Endothelial cell of umbilical vein (primary cell): Measurements from ENCODE around the gene FOXP1. TPM values are rescaled to one million over a fixed set of nuclear protein-coding genes. Genes with fewer than 3 reads are reported as not detected.

Experiments
- BruUV-seq: library from RNA; stranded (reverse); fragments of 400-500 nt; replicated peaks from 2 replicates; lab custom pipeline; 2021; lab: Mats Ljungman, UMichigan
- CTCF ChIA-PET: fragments of 300-600, 350-600 bp; sonication (Branson Sonifier 250); formaldehyde crosslinking; loops from one replicate; lab custom pipeline; 2021; ENCODE audit warnings: antibody characterized with exemption, inconsistent platforms; lab: Charles Lee
- POLR2A ChIA-PET: fragments of 300-600, 350-600 bp; sonication (Branson Sonifier 250); formaldehyde crosslinking; loops from one replicate; lab custom pipeline; 2021; ENCODE audit warnings: antibody characterized with exemption, inconsistent platforms; lab: Charles Lee
- DNase-seq: peaks from one replicate; pipeline ENCODE4 v3.0.0-alpha.2; 2011; ENCODE audit warnings: low read depth, low spot score
- FAIRE-seq: peaks from 2 replicates; lab custom pipeline; 2011; peaks lifted over from hg19 to GRCh38; lab: Jason Lieb, UNC
- H2AFZ ChIP-seq: 2 replicates; pipeline ENCODE4 v1.6.0; 2012; ENCODE audit warnings: low read depth, low read length, control low read depth, inconsistent platforms
- H3K27ac ChIP-seq: 2 replicates; pipeline ENCODE4 v1.5.1; 2011; ENCODE audit warnings: low read depth, mild to moderate bottlenecking, control low read depth, low read length, moderate library complexity; ENCODE audit not compliant: insufficient read depth
- H3K27me3 ChIP-seq, 2 experiments: 2 replicates each; pipeline versions ENCODE4 v1.6.0 to v1.6.1; 2011; ENCODE audit warnings: low read length in 2 of 2, mixed read lengths in 1 of 2; ENCODE audit not compliant: control insufficient read depth in 2 of 2, insufficient read depth in 2 of 2
- H3K36me3 ChIP-seq, 2 experiments: 2 replicates in 1 of 2; 3 replicates in 1 of 2; pipeline ENCODE4 v1.5.1; 2011; ENCODE audit warnings: low read length in 2 of 2, mild to moderate bottlenecking in 1 of 2, moderate library complexity in 1 of 2; ENCODE audit not compliant: control insufficient read depth in 2 of 2, insufficient read depth in 2 of 2; ENCODE audit errors: extremely low read depth in 1 of 2
- H3K4me1 ChIP-seq: 3 replicates; pipeline ENCODE4 v1.5.1; 2011; ENCODE audit warnings: mild to moderate bottlenecking, low read length; ENCODE audit not compliant: control insufficient read depth, insufficient read depth; ENCODE audit errors: extremely low read depth
- H3K4me2 ChIP-seq: 2 replicates; pipeline ENCODE4 v1.6.1; 2011; ENCODE audit warnings: low read length, control low read depth, mixed read lengths; ENCODE audit not compliant: insufficient read depth
- H3K4me3 ChIP-seq, 3 experiments: fragments of 200-600 bp in 1 of 3; sonication (generic), shearing (Covaris generic) in 1 of 3; replicated peaks in 1 of 3; 2 replicates each; pipeline ENCODE4 v1.5.1; 2011 to 2016; ENCODE audit warnings: control low read depth in 3 of 3, low read length in 3 of 3, mild to moderate bottlenecking in 2 of 3, inconsistent platforms in 1 of 3, low read depth in 1 of 3, moderate library complexity in 1 of 3; ENCODE audit not compliant: insufficient read depth in 1 of 3
- H3K79me2 ChIP-seq: 2 replicates; pipeline ENCODE4 v1.6.0; 2012; ENCODE audit warnings: low read length, inconsistent platforms; ENCODE audit not compliant: control insufficient read depth, insufficient read depth
- H3K9ac ChIP-seq: replicated peaks from 2 replicates; pipeline ENCODE3; 2011; ENCODE audit warnings: low read length, control low read depth; ENCODE audit not compliant: insufficient read depth; ENCODE audit errors: extremely low read depth
- H3K9me1 ChIP-seq: replicated peaks from 3 replicates; pipeline ENCODE4 v1.6.0; 2011; ENCODE audit warnings: mild to moderate bottlenecking, low read length; ENCODE audit not compliant: control insufficient read depth, insufficient read depth; ENCODE audit errors: extremely low read depth
- H3K9me3 ChIP-seq: replicated peaks from 2 replicates; pipeline ENCODE4 v1.5.1; 2012; ENCODE audit warnings: low read length, inconsistent platforms; ENCODE audit not compliant: control insufficient read depth, insufficient read depth
- H4K20me1 ChIP-seq: replicated peaks from 2 replicates; pipeline ENCODE3; 2011; ENCODE audit warnings: mild to moderate bottlenecking, low read length; ENCODE audit not compliant: control insufficient read depth, insufficient read depth; ENCODE audit errors: extremely low read depth
- EZH2 ChIP-seq: IDR thresholded peaks from 2 replicates; pipeline ENCODE4 v1.6.1; 2012; ENCODE audit warnings: borderline replicate concordance, low read depth, mild to moderate bottlenecking, moderate library complexity, low read length, inconsistent platforms; ENCODE audit not compliant: severe bottlenecking
- FOS ChIP-seq: IDR thresholded peaks from 2 replicates; pipeline ENCODE4 v1.6.1; 2011; ENCODE audit warnings: mild to moderate bottlenecking, low read length, moderate library complexity, borderline replicate concordance; ENCODE audit not compliant: insufficient read depth
- JUN ChIP-seq: IDR thresholded peaks from 2 replicates; pipeline ENCODE4 v1.6.1; 2011; ENCODE audit warnings: borderline replicate concordance, low read depth; ENCODE audit not compliant: insufficient read length, insufficient read depth
- MYC ChIP-seq: IDR thresholded peaks from one replicate; pipeline ENCODE4 v1.6.1; 2011; ENCODE audit warnings: mild to moderate bottlenecking, low read depth, low read length
- POLR2A ChIP-seq: IDR thresholded peaks from 2 replicates; pipeline ENCODE4 v1.6.1; 2012; ENCODE audit warnings: low read depth, mild to moderate bottlenecking, control low read depth, low read length
- POLR2AphosphoS5 ChIP-seq: IDR thresholded peaks from 2 replicates; pipeline ENCODE4 v1.6.1; 2012; ENCODE audit warnings: low read depth, mild to moderate bottlenecking, control low read depth, low read length, moderate library complexity; ENCODE audit not compliant: insufficient read depth
- dilution Hi-C: fragments of 300-500 bp; cut with MboI; formaldehyde crosslinking; loops from one replicate; pipeline ENCODE4 v1.15.0; 2019; ENCODE audit warnings: low sequenced_read_pairs; ENCODE audit not compliant: extremely low pct_ligation_motif_present
- intact Hi-C: fragments of 100-400 bp; cut with micrococcal nuclease; formaldehyde crosslinking; loops from one replicate; pipeline ENCODE4 v1.10.0; 2022
- polyA plus RNA-seq, 4 experiments: library from polyadenylated mRNA; depleted of rRNA in 3 of 4; stranded (reverse) in 3 of 4; unstranded in 1 of 4; fragments of >200 nt; gene quantifications; 2 replicates each; pipeline versions ENCODE4 v1.2.1 to v1.2.3, GENCODE V29; 2011 to 2012; ENCODE audit warnings: missing spikeins in 1 of 4
- total RNA-seq: library from RNA; stranded (reverse); gene quantifications from 2 replicates; pipeline ENCODE4 v1.2.3, GENCODE V29; 2021
- TF ChIP-seq, protein P1 (sequence below): IDR thresholded peaks from 2 replicates; pipeline ENCODE4 v1.6.1; 2011; ENCODE audit not compliant: insufficient read depth, insufficient read length
- TF ChIP-seq, protein P2 (sequence below), 2 donors: IDR thresholded peaks; 1 replicate in 1 of 2; 2 replicates in 1 of 2; pipeline ENCODE4 v1.5.1; 2011; ENCODE audit warnings: low read length in 2 of 2, mild to moderate bottlenecking in 2 of 2, moderate library complexity in 2 of 2, control low read depth in 1 of 2, inconsistent platforms in 1 of 2, low read depth in 1 of 2; ENCODE audit not compliant: insufficient read depth in 1 of 2; ENCODE audit errors: extremely low read depth in 1 of 2

The FOXP1 gene
- total and polyA plus RNA-seq, 2 donors (not counting 3 experiments of a cell fraction or from before 2014, with no cell fraction given) = 41.0 to 107 TPM

DNA sequence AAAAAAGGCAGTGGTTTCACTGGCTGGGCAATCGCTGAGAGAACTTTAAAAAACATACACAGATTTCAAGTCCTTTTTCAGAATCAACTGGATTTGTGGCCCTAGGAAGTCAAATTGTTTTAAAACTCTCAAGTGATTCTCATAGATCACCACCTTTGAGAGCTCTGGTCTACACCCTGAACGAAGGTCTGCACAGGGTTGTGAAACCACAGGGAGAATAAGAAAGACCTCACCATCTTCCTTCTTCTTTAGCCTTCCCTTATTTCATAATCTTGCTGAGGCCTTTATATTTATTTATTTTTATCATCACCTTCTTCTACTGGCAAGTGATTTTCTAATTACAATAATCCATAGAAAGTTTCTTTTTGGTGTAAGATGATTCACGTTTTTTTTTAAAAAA is 58.1 kb downstream of the FOXP1 start:
- Histone ChIP-seq H3K27me3 (no peaks in the 10 kb centered on the region), H3K36me3 (no peaks in the 10 kb centered on the region), H3K4me1 (peaks cover 22% of the 10 kb centered on the region), H3K9me3 (no peaks in the 10 kb centered on the region), H3K9ac (no peak overlapping the region), H3K79me2 (no peaks in the 10 kb centered on the region), H3K4me2 (no peak overlapping the region), H2AFZ (no peak overlapping the region), H3K4me3 (no peak overlapping the region), H3K27ac (no peak overlapping the region), H3K9me1 (no peaks in the 10 kb centered on the region), H4K20me1 (no peaks in the 10 kb centered on the region)
- intact Hi-C loops (no loop called here), dilution Hi-C loops (no loop called here)
- no TSS peak for BruUV-seq
- ChIA-PET CTCF (no interaction called here), POLR2A (no interaction called here)
- DNase-seq (no peak), FAIRE-seq (no peak)
- no peak for TF ChIP-seq POLR2AphosphoS5
- no peak for TF ChIP-seq EZH2
- TF ChIP-seq MYC = no peak
- no peak for TF ChIP-seq POLR2A
- no peak for TF ChIP-seq FOS
- no peak for TF ChIP-seq JUN
- TF ChIP-seq, protein P1, sequence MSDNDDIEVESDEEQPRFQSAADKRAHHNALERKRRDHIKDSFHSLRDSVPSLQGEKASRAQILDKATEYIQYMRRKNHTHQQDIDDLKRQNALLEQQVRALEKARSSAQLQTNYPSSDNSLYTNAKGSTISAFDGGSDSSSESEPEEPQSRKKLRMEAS = no peak

DNA sequence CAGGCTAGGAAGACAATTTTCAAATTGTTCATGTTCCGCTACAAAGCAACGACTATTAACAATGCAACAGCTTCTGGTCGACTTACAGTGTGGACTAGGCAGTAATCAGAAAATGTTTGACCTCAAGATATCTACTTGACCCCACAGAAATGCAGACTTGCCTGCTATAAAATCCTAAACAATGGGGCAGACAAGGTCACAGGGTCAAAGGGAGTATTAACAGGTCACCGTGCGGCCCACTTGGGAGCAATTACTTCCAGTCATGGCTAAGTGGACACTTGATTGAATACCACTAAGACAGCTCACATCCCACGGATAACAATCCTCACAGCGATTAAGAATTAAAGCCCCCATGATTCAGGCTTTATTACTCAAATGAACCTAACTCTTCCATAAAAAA is 58.9 kb downstream of the FOXP1 start:
- Histone ChIP-seq H3K27ac (no peak overlapping the region), H3K27me3 (no peaks in the 10 kb centered on the region), H3K4me3 (no peak overlapping the region), H3K4me1 (peaks cover 22% of the 10 kb centered on the region), H3K9ac (no peak overlapping the region), H3K4me2 (no peak overlapping the region), H2AFZ (no peak overlapping the region), H3K36me3 (no peaks in the 10 kb centered on the region), H3K9me1 (no peaks in the 10 kb centered on the region), H3K79me2 (no peaks in the 10 kb centered on the region), H3K9me3 (no peaks in the 10 kb centered on the region), H4K20me1 (no peaks in the 10 kb centered on the region)
- intact Hi-C loops = no loop called here
- TF ChIP-seq, protein P2, sequence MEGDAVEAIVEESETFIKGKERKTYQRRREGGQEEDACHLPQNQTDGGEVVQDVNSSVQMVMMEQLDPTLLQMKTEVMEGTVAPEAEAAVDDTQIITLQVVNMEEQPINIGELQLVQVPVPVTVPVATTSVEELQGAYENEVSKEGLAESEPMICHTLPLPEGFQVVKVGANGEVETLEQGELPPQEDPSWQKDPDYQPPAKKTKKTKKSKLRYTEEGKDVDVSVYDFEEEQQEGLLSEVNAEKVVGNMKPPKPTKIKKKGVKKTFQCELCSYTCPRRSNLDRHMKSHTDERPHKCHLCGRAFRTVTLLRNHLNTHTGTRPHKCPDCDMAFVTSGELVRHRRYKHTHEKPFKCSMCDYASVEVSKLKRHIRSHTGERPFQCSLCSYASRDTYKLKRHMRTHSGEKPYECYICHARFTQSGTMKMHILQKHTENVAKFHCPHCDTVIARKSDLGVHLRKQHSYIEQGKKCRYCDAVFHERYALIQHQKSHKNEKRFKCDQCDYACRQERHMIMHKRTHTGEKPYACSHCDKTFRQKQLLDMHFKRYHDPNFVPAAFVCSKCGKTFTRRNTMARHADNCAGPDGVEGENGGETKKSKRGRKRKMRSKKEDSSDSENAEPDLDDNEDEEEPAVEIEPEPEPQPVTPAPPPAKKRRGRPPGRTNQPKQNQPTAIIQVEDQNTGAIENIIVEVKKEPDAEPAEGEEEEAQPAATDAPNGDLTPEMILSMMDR (IDR thresholded peaks at IDR 0.05; ENCODE audit: extremely low read depth in 1 of 2, insufficient read depth in 1 of 2, low read depth in 1 of 2, low read length in 2 of 2) = no peak
- no peak for TF ChIP-seq FOS
- TF ChIP-seq MYC = no peak
- TF ChIP-seq, protein P1 = no peak
- no peak for TF ChIP-seq POLR2AphosphoS5
- no TSS peak for BruUV-seq
- ChIA-PET CTCF (interaction anchor here (0.8 kb wide), 1 partner anchor 14 kb away, joined by 4 read pairs; no protein-coding TSS in a partner anchor), POLR2A (no interaction called here)
- FAIRE-seq = peak; percentile 47
- dilution Hi-C loops = no loop called here
- DNase-seq = peak; percentile 22
